ENCODE results near the gene PIEZO2.
"Not testable (repeated sequence)": the region's sequence is repeated elsewhere in the genome, so short reads cannot be mapped to it uniquely, and the experiment has no call there.

PIEZO2 gene

DNA sequence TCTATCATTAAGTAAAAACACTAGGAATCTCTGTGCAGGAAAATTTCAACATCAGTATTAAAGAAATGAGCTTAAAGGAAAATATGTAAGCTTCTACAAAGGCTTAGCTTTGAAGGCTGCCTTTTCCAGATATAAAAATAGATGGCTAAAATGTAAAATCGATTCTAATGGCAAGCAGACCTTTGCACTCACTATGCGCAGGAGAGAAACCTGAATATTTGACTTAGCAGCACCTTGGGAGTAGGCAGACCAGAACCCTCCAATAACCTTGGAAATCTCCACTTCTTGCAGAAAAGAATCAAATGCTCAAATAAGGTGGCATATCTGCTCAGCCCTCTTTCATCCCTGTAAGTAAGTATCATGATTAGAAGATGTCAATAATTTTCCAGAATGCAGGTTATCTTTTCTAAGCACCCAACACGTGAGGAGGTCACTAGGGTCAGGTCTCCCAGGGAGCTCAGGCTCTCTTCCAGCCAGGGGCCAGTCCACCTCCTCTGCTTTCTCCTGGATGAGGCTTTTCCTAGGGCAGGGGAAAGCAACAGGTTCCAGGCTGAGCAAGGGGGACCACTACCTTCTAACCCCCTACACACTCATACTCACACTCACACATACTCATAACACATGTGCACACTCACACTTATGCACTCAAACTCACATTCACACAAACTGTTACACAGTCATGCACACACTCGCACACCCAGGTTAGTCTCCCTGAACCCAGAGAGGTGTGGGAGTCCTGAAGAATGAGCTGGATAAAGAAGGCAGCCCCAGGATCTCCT, 3.8 kb downstream of the PIEZO2 start:
- no peak overlapping the region for H3K4me3 ChIP-seq (ENCODE audit: low read length)
- DNase-seq (ENCODE audit: low read depth): no peak
- no peak for TF ChIP-seq CTCF (conservative IDR thresholded peaks at IDR 0.05; ENCODE audit: low read length)

- no peak overlapping the region for H3K4me3 ChIP-seq (ENCODE audit: low read length)
- no peak for TF ChIP-seq CTCF (conservative IDR thresholded peaks at IDR 0.05; ENCODE audit: low read length)
- no peak for DNase-seq (ENCODE audit: low read depth)
Observed at GRCh38 chr18:11137400-11137799, 12.0 kb downstream of the PIEZO2 start.

GRCh38 chr18:11136241-11136640, 13.1 kb downstream of the PIEZO2 start:
- TF ChIP-seq CTCF (conservative IDR thresholded peaks at IDR 0.05; ENCODE audit: low read length): no peak
- H3K4me3 ChIP-seq (ENCODE audit: low read length): no peak overlapping the region
- no peak for DNase-seq (ENCODE audit: low read depth)

- DNase-seq (ENCODE audit: low read depth): no peak
- TF ChIP-seq CTCF (conservative IDR thresholded peaks at IDR 0.05; ENCODE audit: low read length): no peak
- no peak overlapping the region for H3K4me3 ChIP-seq (ENCODE audit: low read length)
Observed at GRCh38 chr18:11134940-11135339, 14.4 kb downstream of the PIEZO2 start.

GRCh38 chr18:11129059-11129458, 20.3 kb downstream of the PIEZO2 start:
- H3K4me3 ChIP-seq (ENCODE audit: low read length); DNase-seq (ENCODE audit: low read depth): not testable (repeated sequence)

DNA sequence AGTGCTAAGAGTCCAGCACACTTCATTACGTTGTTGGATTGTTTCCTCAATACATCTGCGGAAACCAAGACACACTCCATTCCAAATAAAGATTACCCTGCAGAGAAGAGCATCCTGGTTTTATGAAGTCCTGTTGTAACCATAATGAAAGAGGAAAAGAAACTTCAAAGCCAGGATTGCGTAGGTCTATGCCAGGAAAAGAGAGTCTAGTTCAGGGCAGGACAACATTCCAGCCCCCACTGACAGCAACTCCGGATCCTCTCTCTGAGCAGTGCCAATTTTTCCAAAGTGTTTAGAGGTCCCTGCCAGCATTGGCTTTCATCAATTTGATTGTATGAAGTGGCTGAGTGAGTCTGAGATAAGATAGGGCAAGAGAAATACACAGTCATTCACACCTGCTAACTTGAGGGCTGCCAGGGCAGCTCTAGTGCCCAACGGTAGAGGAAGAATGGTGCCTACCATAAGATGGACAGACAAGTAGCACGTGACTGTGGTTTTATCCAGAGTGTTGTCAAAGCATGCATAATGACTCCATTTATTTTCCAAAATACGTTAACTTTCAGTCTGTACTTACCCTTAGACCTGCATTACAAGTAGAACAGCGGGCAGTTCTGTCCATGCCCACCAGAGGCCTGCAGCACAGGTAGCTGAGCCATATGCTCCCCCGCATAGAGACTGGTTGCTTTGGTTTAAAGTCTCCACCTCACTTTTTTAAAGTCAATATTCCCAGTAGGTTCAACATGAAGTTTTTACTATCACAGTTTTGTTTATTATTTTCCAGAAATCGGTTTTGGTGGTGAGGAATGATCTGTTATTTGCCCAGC, 23.7 kb downstream of the PIEZO2 start:
- DNase-seq (ENCODE audit: low read depth): no peak

GRCh38 chr18:11124054-11124453, 25.3 kb downstream of the PIEZO2 start:
- no peak for DNase-seq (ENCODE audit: low read depth)
- TF ChIP-seq CTCF (conservative IDR thresholded peaks at IDR 0.05; ENCODE audit: low read length): no peak
- H3K4me3 ChIP-seq (ENCODE audit: low read length): no peak overlapping the region

More for the DNA sequence above, 23.7 kb downstream of the PIEZO2 start:
- no peak for TF ChIP-seq CTCF (conservative IDR thresholded peaks at IDR 0.05; ENCODE audit: low read length)
- no peak overlapping the region for H3K4me3 ChIP-seq (ENCODE audit: low read length)

All from AG10803 (cell line).